ENCODE measurements around the gene OTOF. TPM values are rescaled to one million over a fixed set of nuclear protein-coding genes. Genes with fewer than 3 reads are reported as not detected.
A peak's percentile ranks its signal among the peaks of the same experiment; 100 is the strongest.

OTOF gene
- total RNA-seq, 1 donor from 2014 or later, result 0.36 TPM

DNA sequence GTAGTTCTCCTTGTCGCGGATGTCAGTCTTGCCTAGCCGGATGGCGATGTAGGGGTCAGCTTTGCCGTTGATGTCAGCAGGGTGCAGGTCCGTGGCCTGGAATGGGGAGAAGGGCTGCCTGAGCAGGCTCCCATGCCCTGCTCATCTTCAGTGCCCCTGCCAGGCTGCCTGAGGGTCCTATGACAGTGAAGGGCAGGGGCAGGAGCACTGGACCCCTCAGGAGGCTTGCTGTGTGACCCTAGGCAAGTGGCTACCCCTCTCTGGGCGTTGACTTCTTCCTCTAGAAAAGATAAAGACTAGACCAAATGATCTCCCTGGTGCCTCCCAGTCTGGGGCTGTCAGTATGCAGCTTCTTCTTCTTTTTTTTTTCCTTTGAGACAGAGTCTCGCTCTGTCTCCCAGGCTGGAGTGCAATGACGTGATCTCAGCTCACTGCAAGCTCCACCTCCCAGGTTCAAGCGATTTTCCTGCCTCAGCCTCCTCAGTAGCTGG, 11.9 kb downstream of the OTOF start:
- H4K20me1 ChIP-seq (ENCODE audit: low read depth), result no peaks in the 10 kb centered on the region
- no peak for TF ChIP-seq EZH2phosphoT487 (IDR thresholded peaks at IDR 0.05)
- TF ChIP-seq, protein P1, sequence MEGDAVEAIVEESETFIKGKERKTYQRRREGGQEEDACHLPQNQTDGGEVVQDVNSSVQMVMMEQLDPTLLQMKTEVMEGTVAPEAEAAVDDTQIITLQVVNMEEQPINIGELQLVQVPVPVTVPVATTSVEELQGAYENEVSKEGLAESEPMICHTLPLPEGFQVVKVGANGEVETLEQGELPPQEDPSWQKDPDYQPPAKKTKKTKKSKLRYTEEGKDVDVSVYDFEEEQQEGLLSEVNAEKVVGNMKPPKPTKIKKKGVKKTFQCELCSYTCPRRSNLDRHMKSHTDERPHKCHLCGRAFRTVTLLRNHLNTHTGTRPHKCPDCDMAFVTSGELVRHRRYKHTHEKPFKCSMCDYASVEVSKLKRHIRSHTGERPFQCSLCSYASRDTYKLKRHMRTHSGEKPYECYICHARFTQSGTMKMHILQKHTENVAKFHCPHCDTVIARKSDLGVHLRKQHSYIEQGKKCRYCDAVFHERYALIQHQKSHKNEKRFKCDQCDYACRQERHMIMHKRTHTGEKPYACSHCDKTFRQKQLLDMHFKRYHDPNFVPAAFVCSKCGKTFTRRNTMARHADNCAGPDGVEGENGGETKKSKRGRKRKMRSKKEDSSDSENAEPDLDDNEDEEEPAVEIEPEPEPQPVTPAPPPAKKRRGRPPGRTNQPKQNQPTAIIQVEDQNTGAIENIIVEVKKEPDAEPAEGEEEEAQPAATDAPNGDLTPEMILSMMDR (IDR thresholded peaks at IDR 0.05), result no peak
- TF ChIP-seq EZH2 (IDR thresholded peaks at IDR 0.05), result no peak
- H3K27me3 ChIP-seq, result no peaks in the 10 kb centered on the region
- DNase-seq (ENCODE audit: low spot score), result no peak
- no peak overlapping the region for H3K27ac Mint-ChIP-seq
- H3K27ac ChIP-seq, result no peak overlapping the region
- peaks cover 9% of the 10 kb centered on the region for H3K4me1 ChIP-seq
- peaks cover 15% of the 10 kb centered on the region for H3K4me1 Mint-ChIP-seq
- peaks cover 14% of the 10 kb centered on the region for H3K9me3 Mint-ChIP-seq
- H3K4me3 Mint-ChIP-seq, result no peak overlapping the region
- H3K36me3 ChIP-seq, result no peaks in the 10 kb centered on the region
- H3K36me3 Mint-ChIP-seq, result no peaks in the 10 kb centered on the region
- H3K4me2 ChIP-seq, result no peak overlapping the region
- no peak overlapping the region for H3K9ac ChIP-seq
- peaks cover 9% of the 10 kb centered on the region for H3F3A ChIP-seq (ENCODE audit: low read depth)
- no peaks in the 10 kb centered on the region for H3K79me2 ChIP-seq (ENCODE audit: low read depth)
- H3K9me3 ChIP-seq (ENCODE audit: low read depth), result no peaks in the 10 kb centered on the region
- no peak overlapping the region for H2AFZ ChIP-seq (replicated peaks)
- no peak overlapping the region for H3K4me3 ChIP-seq
- H3K27me3 Mint-ChIP-seq (ENCODE audit: insufficient read depth, low read depth), result peaks cover 12% of the 10 kb centered on the region

DNA sequence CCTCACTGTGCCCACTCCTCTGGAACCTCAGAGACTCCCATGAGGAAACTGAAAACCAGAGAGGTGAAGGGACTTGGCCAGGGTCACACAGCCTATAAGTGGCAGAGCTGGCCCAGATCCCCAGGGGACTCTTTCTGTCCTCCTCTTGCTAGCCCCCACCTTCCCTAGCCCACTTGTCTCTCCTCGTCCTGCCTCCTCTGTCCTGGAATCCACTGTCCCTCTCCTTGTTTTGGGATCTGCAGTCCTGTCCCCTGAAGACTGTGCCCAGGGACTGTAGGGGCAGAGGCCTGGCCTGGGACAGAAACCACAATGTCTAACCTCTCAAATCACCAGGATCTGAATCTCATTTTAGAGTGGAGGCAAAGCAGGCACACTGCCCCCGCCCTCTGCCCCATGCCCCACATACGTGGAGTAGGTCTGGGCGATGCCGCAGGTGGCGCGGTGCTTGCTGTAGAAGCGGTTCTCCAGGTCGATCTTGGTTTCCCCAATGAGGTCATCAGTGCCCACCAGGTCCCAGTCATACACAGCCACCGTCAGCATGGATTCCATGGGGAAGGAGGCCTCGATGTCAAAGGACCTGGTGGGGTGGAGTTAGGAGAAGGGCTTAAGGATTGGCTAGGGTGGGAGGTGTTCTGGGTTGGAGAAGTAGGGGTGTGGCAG, 12.5 kb downstream of the OTOF start:
- peaks cover 15% of the 10 kb centered on the region for H3K4me1 Mint-ChIP-seq
- TF ChIP-seq EZH2phosphoT487 (IDR thresholded peaks at IDR 0.05) (no peak), EZH2 (IDR thresholded peaks at IDR 0.05) (no peak)
- TF ChIP-seq, protein P1 (IDR thresholded peaks at IDR 0.05), result no peak
- Histone ChIP-seq H4K20me1 (ENCODE audit: low read depth) (no peaks in the 10 kb centered on the region), H3K27me3 (no peaks in the 10 kb centered on the region), H3K9ac (no peak overlapping the region), H3F3A (ENCODE audit: low read depth) (peaks cover 9% of the 10 kb centered on the region), H3K4me2 (no peak overlapping the region), H2AFZ (replicated peaks) (no peak overlapping the region), H3K27ac (no peak overlapping the region), H3K4me1 (peaks cover 9% of the 10 kb centered on the region), H3K36me3 (no peaks in the 10 kb centered on the region), H3K9me3 (ENCODE audit: low read depth) (no peaks in the 10 kb centered on the region), H3K79me2 (ENCODE audit: low read depth) (no peaks in the 10 kb centered on the region), H3K4me3 (no peak overlapping the region)
- H3K27ac Mint-ChIP-seq, result peak overlapping the region; percentile 87
- peaks cover 14% of the 10 kb centered on the region for H3K9me3 Mint-ChIP-seq
- no peak for DNase-seq (ENCODE audit: low spot score)
- no peaks in the 10 kb centered on the region for H3K36me3 Mint-ChIP-seq
- no peak overlapping the region for H3K4me3 Mint-ChIP-seq
- peaks cover 11% of the 10 kb centered on the region for H3K27me3 Mint-ChIP-seq (ENCODE audit: insufficient read depth, low read depth)

DNA sequence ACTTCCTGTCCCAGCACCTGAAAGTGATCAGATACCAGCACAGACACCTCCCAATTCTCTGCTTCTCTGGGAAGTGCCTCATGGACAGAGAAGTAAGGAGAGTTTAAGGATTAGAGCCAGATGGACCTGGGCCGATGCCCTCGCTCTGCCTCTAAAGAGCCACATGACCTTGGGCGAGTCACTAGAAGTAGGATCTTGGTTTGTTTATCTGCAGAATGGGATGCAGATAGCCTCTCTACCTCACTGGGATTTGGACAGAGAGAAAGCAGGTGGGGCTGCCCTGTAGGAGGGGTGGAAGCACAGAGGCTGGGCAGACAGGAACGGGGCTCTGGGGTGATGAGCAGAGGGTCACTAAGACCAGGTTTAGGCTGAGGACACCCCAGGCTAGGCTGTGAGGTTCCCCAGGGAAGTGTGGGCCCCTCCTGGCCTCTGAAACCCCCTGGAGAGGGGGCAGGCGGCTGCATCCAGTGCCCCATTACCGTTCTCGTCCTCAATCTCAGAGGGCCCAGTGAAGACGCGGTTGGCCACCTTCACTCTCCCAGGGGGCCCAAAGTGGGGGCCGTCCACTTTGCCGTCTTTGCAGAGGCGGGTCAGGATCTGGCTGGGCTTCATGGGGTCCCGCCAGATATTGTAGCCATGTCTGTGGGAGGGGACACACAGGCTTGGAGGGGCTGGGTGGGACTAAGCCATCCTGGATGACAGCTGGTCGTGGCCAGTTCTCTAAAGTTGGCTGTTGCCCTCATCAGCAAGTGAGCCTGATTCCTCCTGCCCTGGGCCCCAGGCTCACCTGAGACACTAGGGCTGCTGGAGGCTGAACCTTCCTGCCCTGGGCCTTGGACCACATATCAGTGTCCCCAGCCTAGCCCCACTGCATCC, 13.3 kb downstream of the OTOF start:
- no peaks in the 10 kb centered on the region for H4K20me1 ChIP-seq (ENCODE audit: low read depth)
- H3K4me2 ChIP-seq, result no peak overlapping the region
- H2AFZ ChIP-seq (replicated peaks), result no peak overlapping the region
- Mint-ChIP-seq H3K4me3 (no peak overlapping the region), H3K9me3 (peaks cover 9% of the 10 kb centered on the region), H3K27me3 (ENCODE audit: insufficient read depth, low read depth) (peaks cover 11% of the 10 kb centered on the region), H3K27ac (peak overlapping the region; percentile 83), H3K36me3 (no peaks in the 10 kb centered on the region), H3K4me1 (peaks cover 19% of the 10 kb centered on the region)
- H3K9me3 ChIP-seq (ENCODE audit: low read depth), result no peaks in the 10 kb centered on the region
- H3K4me3 ChIP-seq, result no peak overlapping the region
- no peak for DNase-seq (ENCODE audit: low spot score)
- no peaks in the 10 kb centered on the region for H3K36me3 ChIP-seq
- TF ChIP-seq EZH2 (IDR thresholded peaks at IDR 0.05) (no peak), EZH2phosphoT487 (IDR thresholded peaks at IDR 0.05) (no peak)
- TF ChIP-seq, protein P1 (IDR thresholded peaks at IDR 0.05), result no peak
- H3K27ac ChIP-seq, result no peak overlapping the region
- no peak overlapping the region for H3K9ac ChIP-seq
- no peaks in the 10 kb centered on the region for H3K27me3 ChIP-seq
- H3K4me1 ChIP-seq, result peaks cover 9% of the 10 kb centered on the region
- peaks cover 9% of the 10 kb centered on the region for H3F3A ChIP-seq (ENCODE audit: low read depth)
- no peaks in the 10 kb centered on the region for H3K79me2 ChIP-seq (ENCODE audit: low read depth)

Measured in neural progenitor cell (in vitro differentiated cells).